ENCODE results near the gene CA5A.

DNA sequence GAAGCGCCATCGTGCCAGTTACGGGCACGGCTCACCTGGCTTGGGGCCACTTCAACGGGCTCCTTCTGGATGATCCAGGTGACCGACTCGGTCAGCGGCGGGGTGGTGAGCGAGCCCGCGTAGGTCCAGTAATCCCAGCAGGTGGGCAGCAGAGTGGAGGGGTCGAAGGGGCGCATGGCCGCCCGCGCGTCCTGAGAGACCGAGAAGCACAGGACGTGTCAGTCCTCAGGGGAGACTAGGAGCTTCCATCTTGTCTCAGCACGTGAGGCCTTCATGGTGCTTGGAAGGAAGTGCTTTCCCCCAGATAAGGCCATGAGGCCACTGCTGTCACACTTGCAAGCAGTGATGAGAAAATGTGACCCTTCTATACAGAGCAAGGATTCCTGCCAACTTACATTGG lies 44.6 kb downstream of the CA5A start:
- TF ChIP-seq, protein P1, sequence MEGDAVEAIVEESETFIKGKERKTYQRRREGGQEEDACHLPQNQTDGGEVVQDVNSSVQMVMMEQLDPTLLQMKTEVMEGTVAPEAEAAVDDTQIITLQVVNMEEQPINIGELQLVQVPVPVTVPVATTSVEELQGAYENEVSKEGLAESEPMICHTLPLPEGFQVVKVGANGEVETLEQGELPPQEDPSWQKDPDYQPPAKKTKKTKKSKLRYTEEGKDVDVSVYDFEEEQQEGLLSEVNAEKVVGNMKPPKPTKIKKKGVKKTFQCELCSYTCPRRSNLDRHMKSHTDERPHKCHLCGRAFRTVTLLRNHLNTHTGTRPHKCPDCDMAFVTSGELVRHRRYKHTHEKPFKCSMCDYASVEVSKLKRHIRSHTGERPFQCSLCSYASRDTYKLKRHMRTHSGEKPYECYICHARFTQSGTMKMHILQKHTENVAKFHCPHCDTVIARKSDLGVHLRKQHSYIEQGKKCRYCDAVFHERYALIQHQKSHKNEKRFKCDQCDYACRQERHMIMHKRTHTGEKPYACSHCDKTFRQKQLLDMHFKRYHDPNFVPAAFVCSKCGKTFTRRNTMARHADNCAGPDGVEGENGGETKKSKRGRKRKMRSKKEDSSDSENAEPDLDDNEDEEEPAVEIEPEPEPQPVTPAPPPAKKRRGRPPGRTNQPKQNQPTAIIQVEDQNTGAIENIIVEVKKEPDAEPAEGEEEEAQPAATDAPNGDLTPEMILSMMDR (IDR thresholded peaks at IDR 0.05): no peak
- TF ChIP-seq POLR2A (IDR thresholded peaks at IDR 0.05) (no peak), POLR2AphosphoS5 (IDR thresholded peaks at IDR 0.05) (no peak)
